K562 (cell line): ENCODE results near the gene CCDC158. TPM values are rescaled to one million over a fixed set of nuclear protein-coding genes. Genes with fewer than 3 reads are reported as not detected.

Experiments used
- ATAC-seq: fragments of 200-7000 bp; cut with Tn5 transposase; 3 replicates; pipeline ENCODE4 v1.9.1; 2020; ENCODE audit warnings: moderate library complexity
- BruUV-seq: library from RNA; stranded (reverse); fragments of 400-500 nt; replicated peaks from 2 replicates; lab custom pipeline; 2021; lab: Mats Ljungman, UMichigan
- CTCF ChIA-PET: fragments of 300-600 bp; formaldehyde crosslinking; extraction: SDS; loops from one replicate; lab custom pipeline; 2021; ENCODE audit warnings: low intra/inter-chr PET ratio; lab: Yijun Ruan, JAX
- POLR2A ChIA-PET: fragments of 300-600, 350-650 bp; sonication (Branson Sonifier 250); formaldehyde crosslinking; extraction: SDS; loops from one replicate; lab custom pipeline; 2021; ENCODE audit warnings: antibody characterized with exemption, inconsistent platforms; lab: Yijun Ruan, JAX
- DNase-seq, 4 experiments: peaks; one replicate each; pipeline versions ENCODE4 v3.0.0 to v3.0.0-alpha.2; 2011 to 2018; ENCODE audit warnings: low spot score in 3 of 4, mixed read lengths in 3 of 4; ENCODE audit errors: extremely low read depth in 1 of 4
- FAIRE-seq: peaks from 2 replicates; lab custom pipeline; 2011; peaks lifted over from hg19 to GRCh38; lab: Jason Lieb, UNC
- H2AFZ ChIP-seq: 2 replicates; pipeline ENCODE4 v1.6.0; 2011; ENCODE audit warnings: low read depth, low read length, control low read depth, inconsistent platforms
- H3K27ac ChIP-seq: fragments of 200-600 bp; 3 replicates; pipeline ENCODE4 v1.8.0; 2011; ENCODE audit warnings: low read depth, mild to moderate bottlenecking, control low read depth, inconsistent platforms, low read length, moderate library complexity, mixed read lengths; ENCODE audit errors: extremely low read depth
- H3K27me3 ChIP-seq, 2 experiments: fragments of 300-600 bp in 1 of 2; 2 replicates in 1 of 2; 3 replicates in 1 of 2; pipeline versions ENCODE4 v1.6.0 to v1.8.0; 2011; ENCODE audit warnings: inconsistent platforms in 2 of 2, low read length in 2 of 2, mild to moderate bottlenecking in 1 of 2, mixed read lengths in 1 of 2, moderate library complexity in 1 of 2; ENCODE audit not compliant: control insufficient read depth in 2 of 2, insufficient read depth in 2 of 2
- H3K36me3 ChIP-seq: fragments of 300-600 bp; 3 replicates; pipeline ENCODE4 v1.8.0; 2011; ENCODE audit warnings: mild to moderate bottlenecking, low read length, inconsistent platforms; ENCODE audit not compliant: control insufficient read depth, insufficient read depth
- H3K4me1 ChIP-seq, 2 experiments: fragments of 200-600 bp in 1 of 2; replicated peaks in 1 of 2; 2 replicates in 1 of 2; 3 replicates in 1 of 2; pipeline versions ENCODE4 v1.5.1 to v1.8.0; 2011; ENCODE audit warnings: inconsistent platforms in 2 of 2, low read length in 2 of 2, mild to moderate bottlenecking in 1 of 2, mixed read lengths in 1 of 2, moderate library complexity in 1 of 2; ENCODE audit not compliant: control insufficient read depth in 2 of 2, insufficient read depth in 2 of 2
- H3K4me2 ChIP-seq: 2 replicates; pipeline ENCODE4 v1.6.1; 2011; ENCODE audit warnings: low read length, control low read depth, inconsistent platforms, mixed read lengths; ENCODE audit not compliant: insufficient read depth
- H3K4me3 ChIP-seq: fragments of 200-600 bp; sonication (generic), shearing (Covaris generic); 2 replicates; pipeline ENCODE4 v1.5.1; 2016; ENCODE audit warnings: control low read depth, inconsistent platforms
- H3K79me2 ChIP-seq: fragments of 200-600 bp; 3 replicates; pipeline ENCODE4 v1.8.0; 2011; ENCODE audit warnings: low read length, inconsistent platforms; ENCODE audit not compliant: control insufficient read depth, insufficient read depth
- H3K9ac ChIP-seq, 2 experiments: 2 replicates each; pipeline versions ENCODE4 v1.6.0 to v1.6.1; 2011; ENCODE audit warnings: low read depth in 2 of 2, low read length in 2 of 2, control low read depth in 1 of 2, inconsistent platforms in 1 of 2, mild to moderate bottlenecking in 1 of 2, mixed read lengths in 1 of 2; ENCODE audit not compliant: insufficient read depth in 1 of 2
- H3K9me1 ChIP-seq: one replicate; pipeline ENCODE4 v1.6.0; 2011; ENCODE audit warnings: inconsistent platforms, mild to moderate bottlenecking, low read length, moderate library complexity; ENCODE audit not compliant: control insufficient read depth, insufficient read depth
- H3K9me3 ChIP-seq: replicated peaks from 2 replicates; pipeline ENCODE4 v1.5.1; 2011; ENCODE audit warnings: low read depth, low read length, inconsistent platforms; ENCODE audit not compliant: control insufficient read depth, insufficient read depth
- H4K20me1 ChIP-seq: replicated peaks from 2 replicates; pipeline ENCODE4 v1.6.1; 2011; ENCODE audit warnings: low read length, inconsistent platforms, mixed read lengths; ENCODE audit not compliant: control insufficient read depth, insufficient read depth
- ATF2 ChIP-seq: sonication (generic); formaldehyde crosslinking; IDR thresholded peaks from 2 replicates; pipeline ENCODE4 v1.8.1; 2022; ENCODE audit warnings: missing genetic modification reagents
- BRD4 ChIP-seq: fragments of 200-600 bp; sonication (generic); IDR thresholded peaks from 2 replicates; pipeline ENCODE4 v1.6.1; 2017; ENCODE audit warnings: inconsistent platforms
- CREBBP ChIP-seq: IDR thresholded peaks from one replicate; pipeline ENCODE4 v1.6.1; 2012; ENCODE audit warnings: low read depth, mild to moderate bottlenecking, control low read depth, inconsistent platforms, low read length
- ETV1 ChIP-seq: fragments of 450-650 bp; conservative IDR thresholded peaks from 2 replicates; pipeline ENCODE4 v1.6.1; 2016; ENCODE audit warnings: missing genetic modification characterization, control low read depth, low read depth, missing compliant biosample characterization
- IFI16 ChIP-seq: fragments of 250-450 bp; sonication (Bioruptor Pico); IDR thresholded peaks from 2 replicates; pipeline ENCODE4 v2.1.2; 2022; ENCODE audit warnings: mild to moderate bottlenecking, inconsistent platforms
- KDM2B ChIP-seq: fragments of 250-450 bp; sonication (Bioruptor Pico); IDR thresholded peaks from 2 replicates; pipeline ENCODE4 v1.8.0; 2021; ENCODE audit warnings: mild to moderate bottlenecking, moderate library complexity
- L3MBTL2 ChIP-seq: fragments of 450-650 bp; IDR thresholded peaks from 2 replicates; pipeline ENCODE4 v1.6.1; 2016; ENCODE audit warnings: mild to moderate bottlenecking, moderate library complexity
- MAFK ChIP-seq: IDR thresholded peaks from 2 replicates; pipeline ENCODE4 v1.6.1; 2011; ENCODE audit warnings: low read length, improper control_type of control experiment
- NFRKB ChIP-seq: fragments of 450-650 bp; IDR thresholded peaks from 2 replicates; pipeline ENCODE4 v1.6.1; 2016; ENCODE audit warnings: low read depth
- POLR2AphosphoS2 ChIP-seq: IDR thresholded peaks from 2 replicates; pipeline ENCODE4 v1.6.1; 2012; ENCODE audit warnings: low read length, improper control_type of control experiment
- SMARCC2 ChIP-seq: fragments of 450-650 bp; IDR thresholded peaks from 2 replicates; pipeline ENCODE4 v1.6.1; 2017; ENCODE audit warnings: antibody characterized with exemption, moderate library complexity, mild to moderate bottlenecking, low read depth
- THAP12 ChIP-seq: fragments of 250-450 bp; sonication (Bioruptor Pico); IDR thresholded peaks from 2 replicates; pipeline ENCODE4 v1.9.0; 2021; ENCODE audit warnings: mild to moderate bottlenecking, inconsistent platforms
- TRIM28 ChIP-seq: fragments of 450-650 bp; IDR thresholded peaks from 2 replicates; pipeline ENCODE4 v1.6.1; 2017
- YY1 ChIP-seq, 3 experiments: IDR thresholded peaks; 2 replicates each; pipeline ENCODE4 v1.6.1; 2011; ENCODE audit warnings: low read length in 2 of 3, mild to moderate bottlenecking in 2 of 3, moderate library complexity in 2 of 3, borderline replicate concordance in 1 of 3, control low read depth in 1 of 3, low read depth in 1 of 3; ENCODE audit not compliant: insufficient read depth in 3 of 3, insufficient replicate concordance in 2 of 3, control insufficient read depth in 1 of 3, insufficient read length in 1 of 3; ENCODE audit errors: extremely low read depth in 1 of 3
- ZC3H4 ChIP-seq: sonication (generic); formaldehyde crosslinking; IDR thresholded peaks from 2 replicates; pipeline ENCODE4 v1.9.0; 2021; ENCODE audit warnings: missing genetic modification reagents, borderline replicate concordance
- ZNF408 ChIP-seq: fragments of 250-450 bp; sonication (Bioruptor Pico); IDR thresholded peaks from 2 replicates; pipeline ENCODE4 v1.4.0; 2020; ENCODE audit warnings: low read depth, mild to moderate bottlenecking, moderate library complexity
- WGBS: fragments of 100-300 bp; shearing (Covaris generic); methylation state at CpG from one replicate; pipeline ENCODE4 v1.1.6; 2016; ENCODE audit warnings: low coverage, mixed read lengths; ENCODE audit not compliant: insufficient coverage; ENCODE audit errors: missing lambda C conversion rate; 5-methylcytosine and 5-hydroxymethylcytosine counted together
- in situ Hi-C: fragments of 300-500 bp; cut with MboI; formaldehyde crosslinking; loops from 4 replicates; pipeline ENCODE4 v1.15.0; 2018; ENCODE audit warnings: inconsistent platforms, mixed read lengths
- intact Hi-C: fragments of 100-400 bp; cut with micrococcal nuclease; formaldehyde crosslinking; loops from 2 replicates; pipeline ENCODE4 v1.14.2; 2022
- polyA plus RNA-seq, 8 experiments: library from polyadenylated mRNA; depleted of rRNA in 4 of 8; stranded (reverse) in 5 of 8; unstranded in 3 of 8; fragments of >200 nt; fragmentation: Nextera tagmentation in 2 of 8; fragmentation: Illumina TruSeq in 1 of 8; extraction: Ambion mirVana in 2 of 8; extraction: Trizol in 1 of 8; gene quantifications; 2 replicates each; pipeline versions ENCODE4 v1.2.1 to v1.2.3, GENCODE V29; 2011 to 2014; ENCODE audit warnings: inconsistent platforms in 1 of 8, missing spikeins in 1 of 8
- total RNA-seq, 7 experiments: library from RNA; depleted of rRNA in 6 of 7; stranded (reverse); fragments of >200 nt in 6 of 7; fragmentation: Illumina TruSeq in 2 of 7; extraction: Trizol in 2 of 7; gene quantifications; 2 replicates each; pipeline versions ENCODE4 v1.2.1 to v1.2.3, GENCODE V29; 2011 to 2021; ENCODE audit warnings: low replicate concordance in 1 of 7
- TF ChIP-seq, protein P1 (sequence below): fragments of 450-650 bp; conservative IDR thresholded peaks from 2 replicates; pipeline ENCODE4 v1.6.1; 2016; ENCODE audit warnings: missing genetic modification characterization, low read depth, mild to moderate bottlenecking, missing compliant biosample characterization, moderate library complexity

The CCDC158 gene
- total and polyA plus RNA-seq, 9 of the 15 experiments (the other 6 are each of a cell fraction or from before 2014, with no cell fraction given) = not detected

- intact Hi-C loops = no loop called here
- Histone ChIP-seq H3K9me1 (no peaks in the 10 kb centered on the region), H2AFZ (peak overlapping the region; percentile 95), H4K20me1 (no peaks in the 10 kb centered on the region), H3K27me3 (no peaks in the 10 kb centered on the region), H3K4me2 (peak overlapping the region; percentile 57), H3K27ac (no peak overlapping the region), H3K36me3 (no peaks in the 10 kb centered on the region), H3K9ac (peak overlapping the region in 1 of 2 experiments; percentile 23; a peak in 1 of 4 replicates), H3K9me3 (no peaks in the 10 kb centered on the region; the same call in 1 of the 2 replicates), H3K4me1 (no peaks in the 10 kb centered on the region), H3K79me2 (no peaks in the 10 kb centered on the region), H3K4me3 (no peak overlapping the region)
- no peak for DNase-seq
- in situ Hi-C loops = no loop called here
- CTCF ChIA-PET = no interaction called here
- TF ChIP-seq KDM2B (no peak), TRIM28 (no peak), NFRKB (0 out of 2 replicates have a peak, but pooled peaks have one; percentile 22), ZNF408 (no peak), BRD4 (peak; percentile 45; the same call in 1 of the 2 replicates), CREBBP (no peak), MAFK (no peak), L3MBTL2 (no peak), IFI16 (CRISPR knock-in tag) (no peak), YY1 (IDR thresholded peaks at IDR 0.05; ENCODE audit: borderline replicate concordance in 1 of 3, control insufficient read depth in 1 of 3, extremely low read depth in 1 of 3, insufficient read depth in 3 of 3, insufficient read length in 1 of 3, insufficient replicate concordance in 2 of 3, low read depth in 1 of 3, low read length in 2 of 3) (peak in 1 of 3 experiments; percentile 67), THAP12 (CRISPR knock-in tag) (no peak), SMARCC2 (no peak), ATF2 (CRISPR knock-in tag) (no peak), ZC3H4 (CRISPR knock-in tag) (no peak), POLR2AphosphoS2 (no peak), ETV1 (tag) (0 out of 2 replicates have a peak, but pooled peaks have one; percentile 14)
- TF ChIP-seq, protein P1, sequence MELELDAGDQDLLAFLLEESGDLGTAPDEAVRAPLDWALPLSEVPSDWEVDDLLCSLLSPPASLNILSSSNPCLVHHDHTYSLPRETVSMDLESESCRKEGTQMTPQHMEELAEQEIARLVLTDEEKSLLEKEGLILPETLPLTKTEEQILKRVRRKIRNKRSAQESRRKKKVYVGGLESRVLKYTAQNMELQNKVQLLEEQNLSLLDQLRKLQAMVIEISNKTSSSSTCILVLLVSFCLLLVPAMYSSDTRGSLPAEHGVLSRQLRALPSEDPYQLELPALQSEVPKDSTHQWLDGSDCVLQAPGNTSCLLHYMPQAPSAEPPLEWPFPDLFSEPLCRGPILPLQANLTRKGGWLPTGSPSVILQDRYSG (tag) = no peak
- POLR2A ChIA-PET = interaction anchor here (0.6 kb wide), 1 partner anchor 63 kb away, joined by 3 read pairs; no protein-coding TSS in a partner anchor
- FAIRE-seq = no peak
- 15% methylated on average over 6 of the region's 6 CpGs for WGBS
- ATAC-seq = peak; percentile 59
- no TSS peak for BruUV-seq
Observed at GRCh38 chr4:76385974-76386373, 35.0 kb downstream of the CCDC158 start.
